Stimulated activated CD4-positive, alpha-beta T cell treated with anti-CD3 and anti-CD28 coated beads, Interleukin-4, amount 100 ng/mL, for 4 hours (primary cell): Measurements from ENCODE around the gene RGL4.

Source experiments
- DNase-seq, 2 experiments: peaks; one replicate each; pipeline ENCODE4 v3.0.0-alpha.2; 2020

The RGL4 gene

DNA sequence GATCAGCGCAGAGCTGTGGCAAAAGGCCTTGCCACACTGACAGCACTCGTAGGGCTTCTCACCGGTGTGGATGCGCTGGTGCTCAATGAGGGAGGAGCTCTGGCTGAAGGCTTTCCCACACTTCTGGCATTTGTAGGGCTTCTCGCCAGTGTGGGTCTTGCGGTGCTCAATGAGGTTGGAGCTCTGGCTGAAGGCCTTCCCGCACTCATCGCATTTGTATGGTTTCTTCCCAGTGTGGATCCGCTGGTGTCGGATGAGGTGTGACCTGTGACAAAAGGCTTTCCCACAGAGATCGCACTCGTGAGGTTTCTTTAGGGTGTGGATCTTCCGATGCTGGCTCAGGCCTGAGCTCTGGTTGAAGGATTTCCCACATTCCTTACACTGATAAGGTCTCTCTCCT lies 53.2 kb downstream of the RGL4 start:
- DNase-seq = no peak

DNA sequence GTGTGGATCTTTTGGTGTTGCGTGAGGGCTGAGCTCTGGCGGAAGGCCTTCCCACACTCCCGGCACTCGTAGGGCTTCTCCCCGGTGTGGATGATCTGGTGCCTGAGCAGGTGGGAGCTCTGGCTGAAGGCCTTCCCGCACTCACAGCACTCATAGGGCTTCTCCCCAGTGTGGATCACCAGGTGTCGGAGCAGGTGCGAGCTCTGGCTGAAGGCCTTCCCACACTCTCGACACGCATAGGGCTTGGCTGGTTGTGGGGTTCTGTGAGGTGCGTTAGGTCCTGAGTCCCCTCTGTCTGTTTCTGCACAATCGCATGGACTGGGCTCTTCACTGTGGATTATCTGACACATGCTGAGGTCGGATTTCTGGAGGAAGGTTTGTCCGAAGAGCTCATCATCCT lies 53.7 kb downstream of the RGL4 start:
- DNase-seq = no peak

DNA sequence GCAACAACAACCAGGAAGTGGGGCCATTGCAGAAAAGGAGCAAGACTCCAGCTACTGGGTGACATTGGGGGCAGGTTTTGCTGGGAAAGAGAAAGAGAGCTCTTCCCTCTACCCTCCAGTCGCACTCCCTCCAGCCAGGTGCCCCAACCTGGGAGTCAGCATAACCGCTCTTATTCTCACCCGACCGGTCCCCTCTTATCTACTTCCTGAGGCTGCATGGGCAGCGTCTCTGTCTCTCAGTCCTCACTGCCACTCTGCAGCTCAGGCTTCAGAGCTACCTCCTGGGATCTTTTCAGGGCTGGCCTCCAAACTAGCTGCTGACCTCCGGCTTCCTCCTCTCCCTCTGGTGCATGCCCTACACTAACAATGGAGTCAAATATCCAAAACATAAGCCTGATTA lies 55.0 kb downstream of the RGL4 start:
- DNase-seq = no peak
